OCI-LY7 (cell line): ENCODE data around the gene SLC19A1. TPM values are rescaled to one million over a fixed set of nuclear protein-coding genes. Genes with fewer than 3 reads are reported as not detected.

Experiments used
- BruUV-seq: library from RNA; stranded (reverse); fragments of 400-500 nt; replicated peaks from 2 replicates; lab custom pipeline; 2021; lab: Mats Ljungman, UMichigan
- CTCF ChIA-PET: fragments of 300-600 bp; sonication (Branson Sonifier 250); formaldehyde crosslinking; loops from one replicate; lab custom pipeline; 2022; ENCODE audit warnings: antibody characterized with exemption; ENCODE audit not compliant: unreplicated experiment; lab: Charles Lee
- POLR2A ChIA-PET: fragments of 300-600 bp; sonication (Branson Sonifier 250); formaldehyde crosslinking; loops from one replicate; lab custom pipeline; 2022; ENCODE audit warnings: antibody characterized with exemption; lab: Charles Lee
- DNase-seq: peaks from one replicate; pipeline ENCODE4 v3.0.0-alpha.2; 2015; ENCODE audit warnings: low spot score
- H2AFZ ChIP-seq: fragments of 200-600 bp; sonication (generic), shearing (Covaris generic); 2 replicates; pipeline ENCODE4 v1.6.1; 2014; ENCODE audit warnings: mild to moderate bottlenecking, antibody characterized with exemption, low read length, moderate library complexity
- H3K27ac ChIP-seq: fragments of 200-600 bp; sonication (generic); 2 replicates; pipeline ENCODE4 v1.5.1; 2014; ENCODE audit warnings: mixed run types, low read depth, mild to moderate bottlenecking, moderate library complexity, low read length, inconsistent platforms; ENCODE audit not compliant: poor library complexity, severe bottlenecking
- H3K36me3 ChIP-seq: fragments of 200-600 bp; sonication (generic); 2 replicates; pipeline ENCODE4 v1.6.1; 2014; ENCODE audit warnings: mild to moderate bottlenecking, antibody characterized with exemption, low read length, moderate library complexity, mixed read lengths; ENCODE audit not compliant: insufficient read depth
- H3K4me1 ChIP-seq: fragments of 200-600 bp; sonication (generic); 2 replicates; pipeline ENCODE4 v1.5.1; 2014; ENCODE audit warnings: mild to moderate bottlenecking, low read length; ENCODE audit not compliant: insufficient read depth, poor library complexity, severe bottlenecking
- H3K4me2 ChIP-seq: fragments of 200-600 bp; sonication (generic); 2 replicates; pipeline ENCODE4 v1.6.1; 2014; ENCODE audit warnings: mild to moderate bottlenecking, low read length
- H3K4me3 ChIP-seq: fragments of 200-600 bp; sonication (generic); 2 replicates; pipeline ENCODE4 v1.5.1; 2014; ENCODE audit warnings: mild to moderate bottlenecking, low read depth, low read length; ENCODE audit not compliant: poor library complexity, severe bottlenecking
- H3K79me2 ChIP-seq: fragments of 200-600 bp; sonication (generic); 2 replicates; pipeline ENCODE4 v1.6.1; 2016; ENCODE audit warnings: low read depth, mild to moderate bottlenecking, low read length, moderate library complexity, mixed read lengths; ENCODE audit not compliant: insufficient read depth
- H3K9me2 ChIP-seq: fragments of 200-600 bp; sonication (generic); 2 replicates; pipeline ENCODE4 v1.6.1; 2016; ENCODE audit warnings: mild to moderate bottlenecking, low read length, mixed read lengths; ENCODE audit not compliant: insufficient read depth
- H3K9me3 ChIP-seq: fragments of 200-600 bp; sonication (generic); 2 replicates; pipeline ENCODE4 v1.6.1; 2014; ENCODE audit warnings: mild to moderate bottlenecking, mixed run types, low read length, mixed read lengths
- H4K20me1 ChIP-seq: fragments of 200-600 bp; sonication (generic); 2 replicates; pipeline ENCODE4 v1.6.1; 2014; ENCODE audit warnings: mild to moderate bottlenecking, antibody characterized with exemption, low read length, moderate library complexity, mixed read lengths; ENCODE audit not compliant: insufficient read depth
- CTCF ChIP-seq: fragments of 200-600 bp; sonication (generic); conservative IDR thresholded peaks from 2 replicates; pipeline ENCODE4 v1.5.1; 2014; ENCODE audit warnings: mild to moderate bottlenecking, antibody characterized with exemption, low read length, moderate library complexity, mixed read lengths
- EZH2phosphoT487 ChIP-seq: fragments of 200-600 bp; sonication (generic); IDR thresholded peaks from 2 replicates; pipeline ENCODE4 v1.6.1; 2018; ENCODE audit warnings: low read depth, borderline replicate concordance, mild to moderate bottlenecking, mixed run types, antibody characterized with exemption, low read length, moderate library complexity, mixed read lengths
- intact Hi-C: fragments of 100-400 bp; cut with micrococcal nuclease; formaldehyde crosslinking; loops from one replicate; pipeline ENCODE4 v1.10.0; 2022; ENCODE audit not compliant: unreplicated experiment
- total RNA-seq, 2 experiments: library from RNA; depleted of rRNA in 1 of 2; stranded (reverse); fragments of >200 nt in 1 of 2; shearing (Covaris generic) in 1 of 2; gene quantifications; 2 replicates each; pipeline ENCODE4 v1.2.3, GENCODE V29; 2014 to 2022

The SLC19A1 gene
- total RNA-seq, 2 experiments from 2014 or later = 17.9 to 41.2 TPM

GRCh38 chr21:45516071-45516670 is 26.1 kb downstream of the SLC19A1 start:
- DNase-seq = no peak
- Histone ChIP-seq H3K79me2 (no peaks in the 10 kb centered on the region), H3K4me2 (no peak overlapping the region), H3K27ac (no peak overlapping the region), H2AFZ (no peak overlapping the region), H3K4me1 (no peaks in the 10 kb centered on the region), H3K4me3 (no peak overlapping the region), H4K20me1 (no peaks in the 10 kb centered on the region), H3K9me3 (peaks cover 32% of the 10 kb centered on the region; the same call in 1 of the 2 replicates), H3K9me2 (no peaks in the 10 kb centered on the region), H3K36me3 (peaks cover 33% of the 10 kb centered on the region)
- TF ChIP-seq CTCF = no peak
- TF ChIP-seq EZH2phosphoT487 = no peak
- POLR2A ChIA-PET = no interaction called here
- intact Hi-C loops = no loop called here
- CTCF ChIA-PET = no interaction called here
- no TSS peak for BruUV-seq

GRCh38 chr21:45515241-45516061 is 26.8 kb downstream of the SLC19A1 start:
- BruUV-seq = no TSS peak
- no peaks in the 10 kb centered on the region for H3K4me1 ChIP-seq
- no peaks in the 10 kb centered on the region for H3K9me2 ChIP-seq
- POLR2A ChIA-PET = no interaction called here
- CTCF ChIA-PET = no interaction called here
- no peak for DNase-seq
- H3K4me3 ChIP-seq = no peak overlapping the region
- no peak overlapping the region for H2AFZ ChIP-seq
- H3K9me3 ChIP-seq = peaks cover 27% of the 10 kb centered on the region; the same call in 1 of the 2 replicates
- no peaks in the 10 kb centered on the region for H3K79me2 ChIP-seq
- H3K27ac ChIP-seq = no peak overlapping the region
- H4K20me1 ChIP-seq = no peaks in the 10 kb centered on the region
- intact Hi-C loops = no loop called here
- TF ChIP-seq CTCF = no peak
- TF ChIP-seq EZH2phosphoT487 = no peak
- peaks cover 26% of the 10 kb centered on the region for H3K36me3 ChIP-seq
- no peak overlapping the region for H3K4me2 ChIP-seq
